HCT116 (cell line): ENCODE measurements around the gene MRPL44. TPM values are rescaled to one million over a fixed set of nuclear protein-coding genes. Genes with fewer than 3 reads are reported as not detected.

Source experiments
- ATAC-seq: fragments of 200-7000 bp; cut with Tn5 transposase; 2 replicates; pipeline ENCODE4 v1.9.1; 2020; ENCODE audit warnings: mild to moderate bottlenecking, moderate library complexity
- BruUV-seq: library from RNA; stranded (reverse); fragments of 400-500 nt; replicated peaks from 2 replicates; lab custom pipeline; 2021; lab: Mats Ljungman, UMichigan
- CTCF ChIA-PET: fragments of 300-600 bp; sonication (Branson Sonifier 250); formaldehyde crosslinking; loops from one replicate; lab custom pipeline; 2021; ENCODE audit warnings: antibody characterized with exemption; lab: Charles Lee
- POLR2A ChIA-PET: fragments of 300-600, 350-600 bp; sonication (Branson Sonifier 250); formaldehyde crosslinking; loops from one replicate; lab custom pipeline; 2021; ENCODE audit warnings: antibody characterized with exemption; lab: Charles Lee
- RAD21 ChIA-PET, 2 experiments: fragments of 300-600 bp; sonication (Branson Sonifier 250); formaldehyde crosslinking; loops; one replicate each; lab custom pipeline; 2023; ENCODE audit warnings: low total read pairs in 2 of 2; ENCODE audit not compliant: uncharacterized antibody in 2 of 2, unreplicated experiment in 2 of 2, low non-redundant PET in 1 of 2; lab: Charles Lee
- DNase-seq: peaks from one replicate; pipeline ENCODE4 v3.0.0-alpha.2; 2010; ENCODE audit warnings: low read depth, low spot score
- H2AFZ ChIP-seq: fragments of 200-600 bp; shearing (Covaris generic), sonication (generic); 2 replicates; pipeline ENCODE4 v1.6.1; 2017; ENCODE audit warnings: low read depth, mixed run types, mixed read lengths, antibody characterized with exemption, low read length; ENCODE audit not compliant: poor library complexity, severe bottlenecking
- H3K27ac ChIP-seq: 2 replicates; pipeline ENCODE4 v1.5.1; 2012; ENCODE audit warnings: low read depth, low read length
- H3K27me3 ChIP-seq: fragments of 200-600 bp; sonication (generic); 2 replicates; pipeline ENCODE4 v1.6.1; 2016; ENCODE audit warnings: mixed run types, low read length, mixed read lengths; ENCODE audit not compliant: insufficient read depth
- H3K36me3 ChIP-seq, 2 experiments: fragments of 200-500 bp in 1 of 2; fragments of 200-600 bp in 1 of 2; sonication (Bioruptor generic) in 1 of 2; sonication (generic) in 1 of 2; 2 replicates each; pipeline versions ENCODE4 v1.5.1 to v1.6.1; 2014 to 2016; ENCODE audit warnings: low read length in 2 of 2, inconsistent platforms in 1 of 2, mixed read lengths in 1 of 2, mixed run types in 1 of 2; ENCODE audit not compliant: insufficient read depth in 2 of 2, control insufficient read depth in 1 of 2
- H3K4me1 ChIP-seq, 2 experiments: fragments of 200-600 bp in 1 of 2; sonication (generic) in 1 of 2; 2 replicates each; pipeline versions ENCODE4 v1.5.1 to v1.6.1; 2012 to 2017; ENCODE audit warnings: low read length in 2 of 2, inconsistent platforms in 1 of 2, mild to moderate bottlenecking in 1 of 2, mixed read lengths in 1 of 2, mixed run types in 1 of 2, moderate library complexity in 1 of 2; ENCODE audit not compliant: insufficient read depth in 2 of 2, control insufficient read depth in 1 of 2
- H3K4me2 ChIP-seq: fragments of 200-600 bp; sonication (generic); 2 replicates; pipeline ENCODE4 v1.6.1; 2017; ENCODE audit warnings: mixed run types, low read length, mixed read lengths
- H3K4me3 ChIP-seq, 2 experiments: fragments of 200-600 bp in 1 of 2; sonication (generic) in 1 of 2; replicated peaks in 1 of 2; 2 replicates each; pipeline ENCODE4 v1.5.1; 2011 to 2016; ENCODE audit warnings: low read length in 2 of 2, control low read depth in 1 of 2, low read depth in 1 of 2, mild to moderate bottlenecking in 1 of 2, mixed read lengths in 1 of 2, mixed run types in 1 of 2
- H3K79me2 ChIP-seq: fragments of 200-600 bp; sonication (generic); 2 replicates; pipeline ENCODE4 v1.6.1; 2017; ENCODE audit warnings: mild to moderate bottlenecking, mixed run types, low read length, moderate library complexity, mixed read lengths; ENCODE audit not compliant: insufficient read depth
- H3K9ac ChIP-seq: fragments of 200-600 bp; sonication (generic); 2 replicates; pipeline ENCODE4 v1.6.1; 2016; ENCODE audit warnings: low read length, mixed read lengths
- H3K9me2 ChIP-seq: fragments of 200-600 bp; sonication (generic), shearing (Covaris generic); 2 replicates; pipeline ENCODE4 v1.6.1; 2017; ENCODE audit warnings: mixed run types, mild to moderate bottlenecking, moderate library complexity; ENCODE audit not compliant: insufficient read depth
- H3K9me3 ChIP-seq, 2 experiments: fragments of 200-500 bp in 1 of 2; fragments of 200-600 bp in 1 of 2; sonication (Bioruptor generic) in 1 of 2; sonication (generic) in 1 of 2; 2 replicates each; pipeline ENCODE4 v1.6.1; 2014 to 2017; ENCODE audit warnings: low read length in 2 of 2, mixed read lengths in 2 of 2, inconsistent platforms in 1 of 2, low read depth in 1 of 2, mild to moderate bottlenecking in 1 of 2, mixed run types in 1 of 2, moderate library complexity in 1 of 2; ENCODE audit not compliant: control insufficient read depth in 1 of 2, insufficient read depth in 1 of 2
- H4K20me1 ChIP-seq: fragments of 200-600 bp; sonication (generic), shearing (Covaris generic); 2 replicates; pipeline ENCODE4 v1.6.1; 2017; ENCODE audit warnings: mixed run types, mild to moderate bottlenecking, moderate library complexity; ENCODE audit not compliant: insufficient read depth
- CBX3 ChIP-seq: IDR thresholded peaks from 2 replicates; pipeline ENCODE4 v1.6.1; 2012; ENCODE audit warnings: low read depth
- EGR1 ChIP-seq: IDR thresholded peaks from 2 replicates; pipeline ENCODE4 v1.6.1; 2012; ENCODE audit warnings: low read depth
- ELF1 ChIP-seq: IDR thresholded peaks from 2 replicates; pipeline ENCODE4 v1.6.1; 2012; ENCODE audit warnings: low read depth, borderline replicate concordance
- EZH2phosphoT487 ChIP-seq: fragments of 200-600 bp; IDR thresholded peaks from 2 replicates; pipeline ENCODE4 v1.6.1; 2018; ENCODE audit warnings: antibody characterized with exemption, borderline replicate concordance
- FOSL1 ChIP-seq: IDR thresholded peaks from 2 replicates; pipeline ENCODE4 v1.6.1; 2012; ENCODE audit warnings: low read depth
- POLR2A ChIP-seq: IDR thresholded peaks from 2 replicates; pipeline ENCODE4 v1.7.0; 2011; ENCODE audit warnings: borderline replicate concordance; ENCODE audit not compliant: insufficient read depth, insufficient read length; ENCODE audit errors: extremely low read depth
- POLR2AphosphoS5 ChIP-seq: IDR thresholded peaks from 2 replicates; pipeline ENCODE4 v1.6.1; 2011; ENCODE audit warnings: mild to moderate bottlenecking, low read depth, low read length, moderate library complexity
- RAD21 ChIP-seq: IDR thresholded peaks from 2 replicates; pipeline ENCODE4 v1.6.1; 2012; ENCODE audit warnings: low read depth, mild to moderate bottlenecking
- SIN3A ChIP-seq: IDR thresholded peaks from 2 replicates; pipeline ENCODE4 v1.6.1; 2012; ENCODE audit warnings: low read depth
- SRF ChIP-seq: IDR thresholded peaks from 2 replicates; pipeline ENCODE4 v1.6.1; 2012; ENCODE audit warnings: low read depth
- TCF7L2 ChIP-seq: IDR thresholded peaks from 2 replicates; pipeline ENCODE4 v1.7.0; 2011; ENCODE audit warnings: borderline replicate concordance, inconsistent platforms; ENCODE audit not compliant: insufficient read depth, insufficient read length; ENCODE audit errors: extremely low read depth
- YY1 ChIP-seq: IDR thresholded peaks from 2 replicates; pipeline ENCODE4 v1.6.1; 2011; ENCODE audit warnings: low read length, low read depth, moderate library complexity, mild to moderate bottlenecking; ENCODE audit not compliant: insufficient replicate concordance; ENCODE audit errors: extremely low read depth
- ZFX ChIP-seq: fragments of 450-650 bp; IDR thresholded peaks from 2 replicates; pipeline ENCODE4 v1.6.1; 2017
- ZNF274 ChIP-seq: fragments of 200-500 bp; sonication (Bioruptor generic); IDR thresholded peaks from 2 replicates; pipeline ENCODE4 v1.6.1; 2014; ENCODE audit warnings: mild to moderate bottlenecking, low read depth, low read length, inconsistent platforms
- intact Hi-C: fragments of 100-400 bp; cut with micrococcal nuclease; formaldehyde crosslinking; loops from 2 replicates; pipeline ENCODE4 v1.10.0; 2022
- total RNA-seq: library from RNA; stranded (reverse); gene quantifications from one replicate; pipeline ENCODE4 v1.2.1, GENCODE V29; 2021; ENCODE audit not compliant: unreplicated experiment
- TF ChIP-seq, protein P1 (sequence below): IDR thresholded peaks from 2 replicates; pipeline ENCODE4 v1.6.1; 2012
- TF ChIP-seq, protein P2 (sequence below), 3 experiments: fragments of 200-600 bp in 1 of 3; sonication (generic) in 1 of 3; IDR thresholded peaks in 2 of 3; conservative IDR thresholded peaks in 1 of 3; 2 replicates each; pipeline ENCODE4 v1.5.1; 2012 to 2017; ENCODE audit warnings: low read depth in 2 of 3, low read length in 2 of 3, antibody characterized with exemption in 1 of 3, borderline replicate concordance in 1 of 3, control low read depth in 1 of 3, mild to moderate bottlenecking in 1 of 3, mixed read lengths in 1 of 3, mixed run types in 1 of 3, moderate library complexity in 1 of 3; ENCODE audit not compliant: insufficient read depth in 1 of 3
- TF ChIP-seq, protein P3 (sequence below): IDR thresholded peaks from 2 replicates; pipeline ENCODE4 v1.6.1; 2011; ENCODE audit warnings: mild to moderate bottlenecking, low read length, moderate library complexity; ENCODE audit not compliant: insufficient replicate concordance; ENCODE audit errors: extremely low read depth

MRPL44 gene
- total RNA-seq, 1 experiment from 2014 or later: 45.8 TPM

DNA sequence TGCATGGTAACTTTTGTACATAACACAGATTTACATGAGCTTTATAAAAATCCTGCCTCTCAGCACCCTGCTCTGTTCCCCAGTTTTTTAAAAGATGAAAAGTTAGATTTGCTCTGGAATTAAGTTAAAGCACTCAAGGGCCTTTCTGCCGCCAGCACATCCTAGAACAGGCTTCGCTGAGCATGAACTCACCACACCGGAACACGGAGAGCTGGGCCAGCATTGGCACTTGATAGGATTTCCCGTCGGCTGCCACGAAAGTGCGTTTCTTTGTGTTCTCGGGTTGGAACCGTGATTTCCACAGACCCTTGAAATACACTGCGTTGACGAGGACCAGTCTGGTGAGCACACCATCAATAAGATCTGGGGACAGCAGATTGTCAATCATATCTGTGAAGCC, 34.3 kb downstream of the MRPL44 start:
- intact Hi-C loops: loop anchor here (10.0 kb wide), 1 partner anchor 153 kb away; no protein-coding TSS in a partner anchor
- CTCF ChIA-PET: interaction anchor here (4.6 to 5.4 kb wide), 2 partner anchors 21 to 291 kb away, joined by 28 to 122 read pairs; no protein-coding TSS in a partner anchor
- no TSS peak for BruUV-seq

More for the DNA sequence above, 34.3 kb downstream of the MRPL44 start:
- POLR2A ChIA-PET: no interaction called here
- Histone ChIP-seq H3K36me3 (no peaks in the 10 kb centered on the region; a peak in 1 of 4 replicates), H3K9me3 (no peaks in the 10 kb centered on the region), H3K27me3 (no peaks in the 10 kb centered on the region), H2AFZ (no peak overlapping the region), H3K4me1 (peaks cover 0 to 9% of the 10 kb centered on the region in 2 experiments; a peak in 2 of 4 replicates), H3K9me2 (no peaks in the 10 kb centered on the region), H3K79me2 (no peaks in the 10 kb centered on the region), H3K9ac (no peak overlapping the region), H3K4me3 (no peak overlapping the region), H3K27ac (no peak overlapping the region), H3K4me2 (no peak overlapping the region), H4K20me1 (no peaks in the 10 kb centered on the region)
- no peak for ATAC-seq
- TF ChIP-seq EZH2phosphoT487: no peak
- TF ChIP-seq EGR1: no peak
- no peak for TF ChIP-seq ZNF274
- no peak for TF ChIP-seq CBX3
- no peak for TF ChIP-seq SIN3A
- TF ChIP-seq, protein P1, sequence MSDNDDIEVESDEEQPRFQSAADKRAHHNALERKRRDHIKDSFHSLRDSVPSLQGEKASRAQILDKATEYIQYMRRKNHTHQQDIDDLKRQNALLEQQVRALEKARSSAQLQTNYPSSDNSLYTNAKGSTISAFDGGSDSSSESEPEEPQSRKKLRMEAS: no peak
- TF ChIP-seq FOSL1: no peak
- TF ChIP-seq TCF7L2: no peak
- TF ChIP-seq, protein P2, sequence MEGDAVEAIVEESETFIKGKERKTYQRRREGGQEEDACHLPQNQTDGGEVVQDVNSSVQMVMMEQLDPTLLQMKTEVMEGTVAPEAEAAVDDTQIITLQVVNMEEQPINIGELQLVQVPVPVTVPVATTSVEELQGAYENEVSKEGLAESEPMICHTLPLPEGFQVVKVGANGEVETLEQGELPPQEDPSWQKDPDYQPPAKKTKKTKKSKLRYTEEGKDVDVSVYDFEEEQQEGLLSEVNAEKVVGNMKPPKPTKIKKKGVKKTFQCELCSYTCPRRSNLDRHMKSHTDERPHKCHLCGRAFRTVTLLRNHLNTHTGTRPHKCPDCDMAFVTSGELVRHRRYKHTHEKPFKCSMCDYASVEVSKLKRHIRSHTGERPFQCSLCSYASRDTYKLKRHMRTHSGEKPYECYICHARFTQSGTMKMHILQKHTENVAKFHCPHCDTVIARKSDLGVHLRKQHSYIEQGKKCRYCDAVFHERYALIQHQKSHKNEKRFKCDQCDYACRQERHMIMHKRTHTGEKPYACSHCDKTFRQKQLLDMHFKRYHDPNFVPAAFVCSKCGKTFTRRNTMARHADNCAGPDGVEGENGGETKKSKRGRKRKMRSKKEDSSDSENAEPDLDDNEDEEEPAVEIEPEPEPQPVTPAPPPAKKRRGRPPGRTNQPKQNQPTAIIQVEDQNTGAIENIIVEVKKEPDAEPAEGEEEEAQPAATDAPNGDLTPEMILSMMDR (IDR thresholded peaks at IDR 0.05 in 2 of 3, conservative IDR thresholded peaks at IDR 0.05 in 1 of 3; ENCODE audit: borderline replicate concordance in 1 of 3, insufficient read depth in 1 of 3, low read depth in 2 of 3, low read length in 2 of 3): no peak
- no peak for TF ChIP-seq ELF1
- TF ChIP-seq ZFX: no peak
- no peak for TF ChIP-seq YY1
- TF ChIP-seq RAD21: no peak
- TF ChIP-seq SRF: no peak
- no peak for TF ChIP-seq POLR2A
- TF ChIP-seq, protein P3, sequence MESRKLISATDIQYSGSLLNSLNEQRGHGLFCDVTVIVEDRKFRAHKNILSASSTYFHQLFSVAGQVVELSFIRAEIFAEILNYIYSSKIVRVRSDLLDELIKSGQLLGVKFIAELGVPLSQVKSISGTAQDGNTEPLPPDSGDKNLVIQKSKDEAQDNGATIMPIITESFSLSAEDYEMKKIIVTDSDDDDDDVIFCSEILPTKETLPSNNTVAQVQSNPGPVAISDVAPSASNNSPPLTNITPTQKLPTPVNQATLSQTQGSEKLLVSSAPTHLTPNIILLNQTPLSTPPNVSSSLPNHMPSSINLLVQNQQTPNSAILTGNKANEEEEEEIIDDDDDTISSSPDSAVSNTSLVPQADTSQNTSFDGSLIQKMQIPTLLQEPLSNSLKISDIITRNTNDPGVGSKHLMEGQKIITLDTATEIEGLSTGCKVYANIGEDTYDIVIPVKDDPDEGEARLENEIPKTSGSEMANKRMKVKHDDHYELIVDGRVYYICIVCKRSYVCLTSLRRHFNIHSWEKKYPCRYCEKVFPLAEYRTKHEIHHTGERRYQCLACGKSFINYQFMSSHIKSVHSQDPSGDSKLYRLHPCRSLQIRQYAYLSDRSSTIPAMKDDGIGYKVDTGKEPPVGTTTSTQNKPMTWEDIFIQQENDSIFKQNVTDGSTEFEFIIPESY: no peak
- TF ChIP-seq POLR2AphosphoS5: no peak
- DNase-seq: no peak
- RAD21 ChIA-PET: no interaction called here
